ENCODE results near the gene ALOX15. TPM values are rescaled to one million over a fixed set of nuclear protein-coding genes. Genes with fewer than 3 reads are reported as not detected.
"Not testable (repeated sequence)": the region's sequence is repeated elsewhere in the genome, so short reads cannot be mapped to it uniquely, and the experiment has no call there.

ALOX15 gene
- under 1 TPM in 1 of 2 donors, not detected in 1; 0.14 TPM for total RNA-seq

DNA sequence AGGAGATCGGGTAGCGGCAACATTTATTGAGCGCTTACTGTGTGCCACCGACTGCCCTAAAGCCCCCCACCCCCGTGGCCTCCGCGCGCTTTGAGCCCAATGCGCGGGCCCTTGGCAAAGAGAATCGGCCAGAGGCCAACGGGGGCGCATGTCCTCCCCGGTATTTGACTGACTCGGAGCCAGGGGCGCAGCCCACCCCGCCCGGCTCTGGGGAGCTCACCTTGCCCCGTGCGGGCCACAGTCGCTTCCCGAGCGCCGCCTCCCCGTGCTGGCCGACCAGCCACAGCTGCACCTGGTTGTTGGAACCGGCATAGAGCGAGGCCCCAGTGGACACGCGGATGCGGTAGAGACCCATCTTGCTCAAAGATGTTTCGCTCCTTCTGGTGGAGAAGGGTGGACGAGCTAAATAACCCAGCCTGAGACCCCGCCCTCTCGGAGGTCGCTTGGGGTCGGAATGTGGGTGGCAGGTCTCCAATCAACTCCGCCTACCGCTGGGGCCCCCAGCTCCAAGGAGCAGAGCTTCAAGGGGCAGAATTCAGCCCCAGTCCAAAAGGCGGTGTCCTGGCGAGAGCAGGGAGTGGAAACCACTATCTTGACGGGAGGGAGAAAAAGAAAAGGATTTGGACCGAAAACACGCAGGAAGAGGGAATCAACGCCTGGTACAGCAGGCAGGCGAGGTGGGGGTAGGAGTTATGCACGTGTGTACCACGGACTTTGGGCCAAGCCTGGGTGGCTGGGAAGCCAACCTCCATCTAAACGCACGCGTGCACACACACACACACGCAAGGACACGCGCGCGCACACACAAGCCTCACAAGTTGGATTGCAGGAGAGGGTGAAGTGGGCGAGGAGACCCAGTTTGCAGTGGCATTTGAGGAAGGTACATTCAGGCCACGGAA lies at the start of gene ALOX15:
TSS of gene ALOX15 (minus strand) at position 382 of the 899 bp plus-strand sequence. CDS start at position 355, 27 bp downstream.
- peaks cover 0 to 10% of the 10 kb centered on the region in 2 donors for H3K36me3 Mint-ChIP-seq
- ATAC-seq (no peak), DNase-seq (ENCODE audit: low spot score in 2 of 2) (no peak)
- no peaks in the 10 kb centered on the region for H3K9me3 Mint-ChIP-seq
- H3K27ac Mint-ChIP-seq = no peak within 1 kb of the TSS

DNA sequence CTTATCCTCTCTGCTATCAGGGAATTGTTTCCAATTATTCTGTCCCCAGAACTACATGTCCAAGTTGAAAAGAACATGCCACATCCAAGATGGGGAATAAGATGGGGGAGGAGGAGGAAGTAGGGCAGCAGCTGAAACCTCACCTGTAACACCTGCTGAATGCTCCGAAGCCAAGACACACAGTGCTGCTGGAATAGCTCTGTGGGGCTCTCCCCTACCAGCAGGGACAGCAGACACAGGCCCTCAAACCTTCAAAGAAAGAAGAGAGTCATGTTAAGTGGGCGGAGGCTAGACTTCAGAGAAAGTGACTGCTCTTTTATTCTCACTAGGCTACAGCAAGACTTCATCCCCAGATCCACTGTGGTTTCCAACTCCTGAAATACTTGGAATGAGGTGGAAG lies 49.3 kb upstream of the ALOX15 start:
- DNase-seq (ENCODE audit: low spot score in 2 of 2) (no peak), ATAC-seq (peak in 1 of 2 donors; percentile 50)
- H3K36me3 Mint-ChIP-seq = peaks cover 10 to 51% of the 10 kb centered on the region in 2 donors
- no peaks in the 10 kb centered on the region for H3K9me3 Mint-ChIP-seq
- peak overlapping the region; percentile 7 to 45 for H3K27ac Mint-ChIP-seq

GRCh38 chr17:4689872-4690271 lies 48.4 kb upstream of the ALOX15 start:
- H3K9me3 Mint-ChIP-seq; DNase-seq (ENCODE audit: low spot score in 2 of 2); ATAC-seq: not testable (repeated sequence)
- H3K36me3 Mint-ChIP-seq = peaks cover 10 to 51% of the 10 kb centered on the region in 2 donors
- peak overlapping the region; percentile 75 to 79 for H3K27ac Mint-ChIP-seq

DNA sequence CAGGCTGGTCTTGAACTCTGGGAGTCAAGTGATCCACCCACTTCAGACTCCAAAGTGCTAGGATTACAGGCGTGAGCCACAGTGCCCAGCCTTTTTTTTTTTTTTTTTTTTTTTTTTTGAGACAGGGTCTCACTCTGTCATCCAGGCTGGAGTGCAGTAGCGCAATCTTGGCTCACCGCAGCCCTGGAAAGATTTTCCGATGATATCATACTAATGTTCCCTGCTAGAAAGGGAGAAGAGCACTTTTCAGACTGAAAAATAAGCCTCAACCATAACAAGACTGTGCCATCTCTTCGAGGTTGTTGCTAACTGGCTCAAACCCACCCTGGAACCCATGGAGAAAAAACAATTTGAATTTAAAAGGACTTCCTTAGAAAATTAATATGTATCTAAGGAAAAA lies 42.3 kb upstream of the ALOX15 start:
- H3K27ac Mint-ChIP-seq = not testable (repeated sequence)
- peaks cover 5 to 38% of the 10 kb centered on the region in 2 donors for H3K36me3 Mint-ChIP-seq

GRCh38 chr17:4679658-4680057 lies 38.2 kb upstream of the ALOX15 start:
- DNase-seq (ENCODE audit: low spot score in 2 of 2) (no peak), ATAC-seq (no peak)
- Mint-ChIP-seq H3K27ac (peak overlapping the region; percentile 43 to 66), H3K9me3 (no peaks in the 10 kb centered on the region), H3K36me3 (peaks cover 6 to 19% of the 10 kb centered on the region in 2 donors)

More for the DNA sequence above, 42.3 kb upstream of the ALOX15 start:
- not testable (repeated sequence) for DNase-seq (ENCODE audit: low spot score in 2 of 2); ATAC-seq; H3K9me3 Mint-ChIP-seq

GRCh38 chr17:4678448-4679026 lies 37.1 kb upstream of the ALOX15 start:
- H3K36me3 Mint-ChIP-seq = peaks cover 6 to 14% of the 10 kb centered on the region in 2 donors
- ATAC-seq = peak; percentile 87 to 98
- DNase-seq (ENCODE audit: low spot score in 2 of 2) = peak; percentile 40 to 69
- peak overlapping the region; percentile 29 to 43 for H3K27ac Mint-ChIP-seq
- no peaks in the 10 kb centered on the region for H3K9me3 Mint-ChIP-seq

DNA sequence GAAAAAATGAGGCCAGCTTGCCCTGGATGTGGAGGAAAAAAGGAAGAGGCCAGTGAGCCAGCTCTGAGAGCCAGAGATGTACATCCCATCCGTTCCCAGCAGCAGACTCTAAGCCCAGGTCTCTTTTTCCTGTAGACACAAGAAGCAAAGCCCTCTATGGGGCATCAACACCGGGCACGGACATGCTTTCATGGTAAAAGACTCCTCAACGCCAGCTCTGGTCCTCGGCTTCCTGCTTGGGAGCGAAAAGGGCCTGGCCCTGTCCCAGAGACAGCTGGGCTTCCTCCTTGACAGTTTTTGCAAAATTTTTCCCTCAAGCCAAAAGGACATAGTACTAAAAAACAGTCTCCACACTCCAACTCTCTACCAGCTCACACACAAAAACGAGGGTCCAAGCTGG lies 35.3 kb upstream of the ALOX15 start:
- Mint-ChIP-seq H3K36me3 (peaks cover 8 to 11% of the 10 kb centered on the region in 2 donors), H3K9me3 (no peaks in the 10 kb centered on the region), H3K27ac (peak overlapping the region in 1 of 2 donors; percentile 79)
- DNase-seq (ENCODE audit: low spot score in 2 of 2) (no peak), ATAC-seq (no peak)

GRCh38 chr17:4675791-4676190 lies 34.3 kb upstream of the ALOX15 start:
- no peak for DNase-seq (ENCODE audit: low spot score in 2 of 2)
- no peak for ATAC-seq
- Mint-ChIP-seq H3K36me3 (peaks cover 11 to 13% of the 10 kb centered on the region in 2 donors), H3K27ac (peak overlapping the region; percentile 33 to 39), H3K9me3 (no peaks in the 10 kb centered on the region)

GRCh38 chr17:4674685-4674998 lies 33.2 kb upstream of the ALOX15 start:
- Mint-ChIP-seq H3K9me3 (no peaks in the 10 kb centered on the region), H3K27ac (peak overlapping the region in 1 of 2 donors; percentile 33), H3K36me3 (peaks cover 11 to 14% of the 10 kb centered on the region in 2 donors)
- ATAC-seq (no peak), DNase-seq (ENCODE audit: low spot score in 2 of 2) (no peak)

DNA sequence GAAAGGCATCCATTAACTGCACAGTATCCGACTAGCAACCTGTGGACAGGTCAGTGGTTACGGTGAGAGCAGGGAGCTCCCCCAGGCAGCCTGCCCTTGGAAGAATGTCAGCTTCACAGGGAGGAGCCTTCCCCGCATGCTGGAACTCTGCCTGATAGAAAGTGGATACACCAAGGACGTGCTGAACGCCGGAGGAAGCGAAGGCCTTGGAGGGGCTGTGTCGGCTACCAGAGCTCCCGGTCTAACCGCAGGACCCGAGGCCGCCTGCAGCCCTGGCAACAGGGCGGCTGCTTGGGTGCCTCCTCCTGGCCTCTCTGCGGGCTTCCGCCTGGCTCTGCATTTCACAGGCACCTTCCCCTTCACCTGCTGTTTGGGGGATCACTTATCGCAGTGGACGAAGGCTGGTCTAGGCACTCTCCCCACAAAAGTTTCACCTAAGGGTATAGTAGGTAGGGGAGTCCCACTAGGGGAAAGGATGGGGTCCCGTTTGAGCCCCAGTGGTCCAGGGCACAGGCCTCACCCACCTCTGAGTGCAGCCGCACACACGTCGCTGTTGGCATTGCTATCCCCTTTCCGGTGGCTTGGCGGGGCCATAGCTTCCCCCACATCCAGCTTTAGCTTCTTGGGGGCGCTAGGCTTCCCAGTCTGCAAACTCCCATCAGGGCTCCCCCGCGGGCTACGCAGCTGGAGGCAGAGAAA lies 32.7 kb upstream of the ALOX15 start:
- H3K36me3 Mint-ChIP-seq = peaks cover 11 to 14% of the 10 kb centered on the region in 2 donors
- H3K27ac Mint-ChIP-seq = no peak overlapping the region
- DNase-seq (ENCODE audit: low spot score in 2 of 2) (no peak), ATAC-seq (no peak)
- H3K9me3 Mint-ChIP-seq = no peaks in the 10 kb centered on the region

DNA sequence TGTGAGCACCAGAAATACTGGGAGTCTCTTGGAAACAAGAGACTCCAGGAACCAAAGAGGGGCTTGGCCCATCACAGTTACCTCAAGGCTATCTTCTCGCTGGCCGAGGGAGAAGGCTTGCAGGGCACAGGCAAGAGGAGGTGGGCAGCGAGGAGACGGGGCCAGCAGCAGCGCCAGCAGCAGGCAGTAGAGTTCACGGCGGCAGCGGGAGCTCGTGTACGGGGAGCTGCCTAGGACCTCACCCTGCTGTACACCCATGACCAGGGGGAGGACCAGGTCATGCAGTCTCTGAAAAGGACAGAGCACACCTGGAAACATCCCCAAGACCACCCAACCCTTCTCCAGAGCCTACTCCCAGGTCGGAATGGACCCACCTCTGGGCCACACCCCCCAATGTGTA lies 31.7 kb upstream of the ALOX15 start:
- DNase-seq (ENCODE audit: low spot score in 2 of 2) (no peak), ATAC-seq (no peak)
- peak overlapping the region; percentile 22 to 47 for H3K27ac Mint-ChIP-seq
- peaks cover 11 to 14% of the 10 kb centered on the region in 2 donors for H3K36me3 Mint-ChIP-seq
- no peaks in the 10 kb centered on the region for H3K9me3 Mint-ChIP-seq

DNA sequence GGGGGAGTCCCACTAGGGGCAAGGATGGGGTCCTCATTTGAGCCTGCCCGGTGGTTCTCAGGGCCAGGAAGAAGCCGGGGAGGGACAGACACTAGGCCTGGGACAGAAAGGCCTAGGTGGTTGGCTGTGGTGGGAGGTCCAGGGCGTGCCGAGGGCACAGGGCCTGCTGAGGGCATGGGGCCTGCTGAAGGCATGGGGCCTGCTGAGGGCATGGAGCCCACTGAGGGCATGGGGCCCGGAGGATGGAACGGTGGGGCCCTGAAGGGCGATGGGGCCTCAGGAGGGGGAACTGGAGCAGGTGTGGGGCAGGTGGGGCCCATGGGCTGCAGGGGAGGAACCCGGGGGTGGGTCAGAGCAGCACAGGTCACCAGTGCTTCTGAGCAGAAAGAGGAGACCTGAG lies 31.3 kb upstream of the ALOX15 start:
- ATAC-seq (no peak), DNase-seq (ENCODE audit: low spot score in 2 of 2) (no peak)
- Mint-ChIP-seq H3K9me3 (no peaks in the 10 kb centered on the region), H3K36me3 (peaks cover 11 to 14% of the 10 kb centered on the region in 2 donors), H3K27ac (peak overlapping the region; percentile 22 to 47)

GRCh38 chr17:4672055-4672630 lies 30.7 kb upstream of the ALOX15 start:
- Mint-ChIP-seq H3K36me3 (peaks cover 11 to 14% of the 10 kb centered on the region in 2 donors), H3K27ac (peak overlapping the region in 1 of 2 donors; percentile 47), H3K9me3 (no peaks in the 10 kb centered on the region)
- DNase-seq (ENCODE audit: low spot score in 2 of 2) (no peak), ATAC-seq (no peak)

GRCh38 chr17:4667166-4667565 lies 25.7 kb upstream of the ALOX15 start:
- Mint-ChIP-seq H3K27ac (no peak overlapping the region), H3K36me3 (peaks cover 4 to 7% of the 10 kb centered on the region in 2 donors), H3K9me3 (no peaks in the 10 kb centered on the region)
- DNase-seq (ENCODE audit: low spot score in 2 of 2) = no peak
- no peak for ATAC-seq

GRCh38 chr17:4666296-4666695 lies 24.8 kb upstream of the ALOX15 start:
- DNase-seq (ENCODE audit: low spot score in 2 of 2) = no peak
- H3K9me3 Mint-ChIP-seq = no peaks in the 10 kb centered on the region
- ATAC-seq = no peak
- peaks cover 0 to 7% of the 10 kb centered on the region in 2 donors for H3K36me3 Mint-ChIP-seq
- no peak overlapping the region for H3K27ac Mint-ChIP-seq

GRCh38 chr17:4665027-4665426 lies 23.5 kb upstream of the ALOX15 start:
- H3K9me3 Mint-ChIP-seq = no peaks in the 10 kb centered on the region
- DNase-seq (ENCODE audit: low spot score in 2 of 2) (no peak), ATAC-seq (no peak)
- H3K27ac Mint-ChIP-seq = peak overlapping the region in 1 of 2 donors; percentile 40
- no peaks in the 10 kb centered on the region for H3K36me3 Mint-ChIP-seq

- no peak for DNase-seq (ENCODE audit: low spot score in 2 of 2)
Observed at GRCh38 chr17:4664230-4664629, 22.8 kb upstream of the ALOX15 start.

More at GRCh38 chr17:4664230-4664629, 22.8 kb upstream of the ALOX15 start:
- ATAC-seq = no peak
- Mint-ChIP-seq H3K27ac (peak overlapping the region in 1 of 2 donors; percentile 40), H3K9me3 (no peaks in the 10 kb centered on the region), H3K36me3 (no peaks in the 10 kb centered on the region)
